Ecto neural progenitor cell (in vitro differentiated cells): Measurements from ENCODE around the gene MLLT6.

Source experiments
- DNase-seq: peaks from one replicate; pipeline ENCODE4 v3.0.0-alpha.2; 2018; ENCODE audit warnings: low spot score

MLLT6 gene

GRCh38 chr17:38704606-38705522 lies at the start of gene MLLT6:
TSS of gene MLLT6 (plus strand) at chr17:38705273. CDS start at chr17:38705633, 360 bp downstream.
- peak; percentile 87 for DNase-seq

- no peak for DNase-seq
Observed at GRCh38 chr17:38656959-38657823, 47.9 kb upstream of the MLLT6 start.

GRCh38 chr17:38657824-38658740 lies 47.0 kb upstream of the MLLT6 start:
- DNase-seq: no peak

DNA sequence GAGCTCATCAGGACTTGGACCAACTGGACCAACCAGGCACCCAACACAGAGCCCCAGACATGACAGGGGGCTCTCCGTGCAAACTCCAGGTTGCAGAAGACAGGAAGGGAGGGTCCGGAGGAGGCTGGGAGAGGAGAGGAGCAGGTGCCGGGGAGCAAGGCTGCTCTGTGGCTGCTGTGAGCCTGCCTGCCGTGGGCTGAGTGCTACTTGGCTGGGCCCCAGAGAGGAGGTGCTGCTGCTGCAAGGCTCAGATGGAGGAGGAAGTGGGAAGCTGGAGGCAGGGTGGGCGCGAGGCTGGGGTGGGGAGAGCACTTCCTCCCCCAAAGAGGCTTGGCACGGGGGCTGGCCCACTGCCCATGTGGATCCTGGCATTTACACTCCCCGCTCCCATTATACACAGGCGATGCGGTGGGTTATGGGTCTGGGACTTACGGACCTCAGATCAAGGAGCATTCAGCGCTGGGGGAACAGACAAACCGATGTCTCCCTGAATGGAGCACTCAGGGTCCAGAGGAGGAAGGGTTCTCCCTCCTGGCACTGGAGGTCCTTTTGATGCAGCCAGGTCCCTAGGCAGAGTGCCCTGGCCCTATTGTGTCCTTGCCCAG lies 46.2 kb upstream of the MLLT6 start:
- DNase-seq: no peak

DNA sequence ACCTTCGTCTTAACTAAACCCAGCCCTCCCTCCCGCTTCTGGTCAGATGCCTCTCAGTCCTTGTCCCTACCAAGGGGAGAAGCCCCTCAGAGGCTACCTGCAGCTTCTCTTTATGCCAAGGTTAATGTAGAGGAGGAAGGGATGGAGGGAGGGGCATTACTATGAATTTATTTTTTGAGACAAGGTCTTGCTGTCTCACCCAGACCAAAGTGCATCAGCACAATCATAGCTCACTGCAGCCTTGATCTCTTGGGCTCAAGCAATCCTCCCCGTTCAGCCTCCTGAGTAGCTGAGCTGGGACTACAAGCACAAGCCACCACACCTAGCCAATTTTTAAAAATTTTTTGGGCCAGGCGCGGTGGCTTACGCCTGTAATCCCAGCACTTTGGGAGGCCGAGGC lies 45.7 kb upstream of the MLLT6 start:
- DNase-seq: no peak

GRCh38 chr17:38660097-38661025 lies 44.7 kb upstream of the MLLT6 start:
- DNase-seq: no peak

DNA sequence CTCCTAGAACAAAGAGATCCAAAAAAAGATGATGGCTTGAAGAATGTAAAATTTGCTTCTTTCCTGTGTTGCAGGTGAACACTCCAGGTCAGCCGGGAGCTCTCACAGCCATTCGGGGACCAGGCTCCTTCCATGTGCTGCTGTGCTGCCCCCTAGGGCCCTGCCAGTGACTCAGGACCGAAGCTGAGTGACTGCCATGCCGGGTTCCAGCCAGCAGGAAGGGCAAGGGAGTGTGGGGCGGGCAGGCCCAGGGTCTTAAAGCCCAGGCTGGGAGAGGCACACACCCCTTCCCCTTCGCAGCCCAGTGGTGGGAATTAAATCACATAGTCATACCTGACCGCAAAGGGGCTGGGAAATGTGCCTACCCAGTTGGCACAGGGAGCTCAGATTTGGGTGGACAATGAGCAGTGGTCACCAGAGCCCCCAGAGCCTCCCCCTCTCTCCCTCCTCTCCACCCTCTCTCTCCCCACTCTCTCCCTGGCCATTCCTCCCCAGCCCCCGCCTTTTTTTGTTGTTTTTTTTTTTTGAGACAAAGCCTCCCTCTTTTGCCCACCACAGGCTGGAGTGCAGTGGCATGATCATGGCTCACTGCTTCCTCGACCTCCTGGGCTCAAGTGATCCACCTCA lies 41.8 kb upstream of the MLLT6 start:
- DNase-seq: peak; percentile 96

DNA sequence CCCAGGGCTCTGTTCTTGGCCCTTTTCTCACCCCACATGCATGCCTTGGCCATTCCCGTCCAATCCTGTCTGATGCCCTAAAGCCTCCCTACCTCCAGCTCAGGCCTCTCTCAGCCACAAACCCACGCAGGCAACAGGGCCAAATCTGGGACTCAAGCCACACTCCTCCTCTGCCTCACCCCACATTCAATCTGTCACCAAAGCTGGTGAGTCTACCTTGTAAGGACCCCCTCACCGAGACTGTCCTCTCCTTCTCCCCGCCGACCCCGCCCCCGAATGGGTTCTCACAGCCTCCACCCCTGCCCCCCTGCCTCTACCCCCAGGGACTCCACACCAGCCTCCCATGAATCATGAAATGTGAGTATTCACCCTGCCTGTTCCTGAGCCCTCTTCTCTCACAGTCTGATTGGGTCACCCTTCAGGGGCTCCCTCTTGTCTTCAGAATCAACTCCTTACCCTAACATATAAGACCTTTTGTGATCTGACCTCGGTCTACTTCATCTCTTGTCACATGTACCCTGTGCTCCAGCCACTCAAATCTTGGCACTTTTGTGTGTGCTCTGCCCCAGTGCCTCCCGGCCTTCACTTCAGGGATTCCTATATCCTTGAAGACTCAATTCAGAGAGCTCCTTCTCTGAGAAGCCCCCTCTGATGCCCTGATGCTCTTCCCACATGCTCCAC lies 41.0 kb upstream of the MLLT6 start:
- no peak for DNase-seq

DNA sequence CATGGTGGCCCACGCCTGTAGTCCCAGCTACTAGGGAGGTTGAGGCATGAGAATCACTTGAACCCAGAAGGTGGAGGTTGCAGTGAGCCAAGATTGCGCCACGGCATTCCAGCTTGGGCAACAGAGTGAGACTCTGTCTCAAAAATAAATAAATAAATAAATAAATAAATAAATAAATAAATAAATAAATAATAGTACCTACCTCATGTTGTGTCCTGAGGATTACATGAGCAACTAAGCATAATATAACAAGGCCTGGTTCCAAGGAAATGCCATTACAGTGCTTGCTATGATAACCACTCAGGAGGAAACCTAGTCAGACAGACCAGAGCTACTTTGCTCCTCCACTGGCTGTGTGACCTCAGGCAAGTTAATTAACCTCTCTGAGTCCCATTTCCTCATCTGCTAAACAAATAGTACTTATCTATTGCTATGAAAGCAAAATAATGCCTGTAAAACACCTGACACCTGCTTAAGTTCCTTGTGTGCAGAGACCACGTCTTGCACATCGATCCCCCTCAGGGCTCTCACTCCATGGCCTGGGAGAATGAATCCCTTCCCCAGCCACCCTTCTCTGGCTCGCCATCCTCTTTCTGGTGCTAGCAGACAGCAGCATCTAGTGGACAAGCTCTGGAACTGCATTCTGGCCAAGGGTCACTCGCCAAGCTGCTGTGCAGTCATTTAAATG lies 37.8 kb upstream of the MLLT6 start:
- peak; percentile 90 for DNase-seq

DNA sequence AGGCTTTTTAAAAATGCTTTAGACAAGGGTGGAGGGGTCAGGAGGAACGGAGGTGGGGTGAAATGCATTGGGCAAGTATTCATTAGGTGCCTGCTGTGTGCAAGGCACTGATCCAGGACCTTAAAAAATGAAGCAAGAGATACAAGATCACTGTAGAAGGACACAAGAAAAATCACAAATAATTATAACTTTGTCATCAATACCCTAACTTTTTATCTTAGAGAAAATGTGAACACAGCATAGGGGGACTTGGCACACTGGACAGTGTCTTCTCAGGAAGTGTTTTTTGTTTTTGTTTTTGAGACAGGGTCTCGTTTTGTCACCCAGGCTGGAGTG lies 37.3 kb upstream of the MLLT6 start:
- DNase-seq: no peak

- no peak for DNase-seq
Observed at GRCh38 chr17:38669520-38669919, 35.6 kb upstream of the MLLT6 start.

- DNase-seq: peak; percentile 75
Observed at GRCh38 chr17:38671939-38672720, 32.9 kb upstream of the MLLT6 start.

DNA sequence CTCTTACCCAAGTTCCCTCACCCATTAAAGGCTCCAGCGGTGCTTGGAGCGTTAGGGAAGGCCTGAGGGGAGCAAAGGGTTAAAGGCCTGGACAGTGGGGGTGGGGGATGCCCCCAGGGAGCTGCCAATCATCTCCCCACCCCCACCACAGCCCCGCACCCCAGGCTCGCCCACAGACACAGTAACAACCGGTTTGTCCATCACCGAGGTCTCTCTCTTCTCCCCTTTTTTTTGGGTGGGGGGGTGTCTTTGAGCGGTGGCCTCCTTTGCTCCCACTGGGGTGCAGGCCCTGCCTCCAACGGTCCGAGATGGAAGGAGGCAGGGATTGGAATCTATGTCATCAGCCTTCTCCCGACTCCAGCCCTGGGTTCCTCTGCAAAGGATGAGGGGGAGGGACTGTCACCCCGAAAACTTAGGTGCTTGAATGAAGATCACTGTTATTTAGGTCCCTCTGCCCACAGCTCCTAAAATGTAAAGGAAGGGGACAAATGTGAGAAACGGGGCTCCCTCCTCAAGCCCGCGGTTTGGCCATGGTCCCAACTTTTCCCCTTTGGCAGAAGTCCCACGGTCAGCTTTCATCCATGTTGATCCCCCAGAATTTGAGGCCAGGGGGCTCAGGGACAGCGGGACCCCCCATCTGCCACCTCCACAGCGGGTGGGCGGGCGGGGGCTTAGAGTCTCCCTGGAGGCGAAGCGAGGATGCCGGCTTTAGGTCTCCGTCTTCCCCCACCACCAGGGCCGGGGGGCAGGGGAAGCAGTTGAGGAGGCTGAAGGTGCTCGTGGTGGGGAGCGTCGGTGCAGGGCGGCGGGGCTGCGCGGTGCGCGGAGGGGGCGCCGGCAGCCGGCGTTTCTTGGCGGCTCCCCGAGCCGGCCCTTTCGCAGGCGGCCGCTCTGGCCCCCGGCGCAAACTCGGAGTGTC lies 32.0 kb upstream of the MLLT6 start:
- DNase-seq: peak; percentile 64

DNA sequence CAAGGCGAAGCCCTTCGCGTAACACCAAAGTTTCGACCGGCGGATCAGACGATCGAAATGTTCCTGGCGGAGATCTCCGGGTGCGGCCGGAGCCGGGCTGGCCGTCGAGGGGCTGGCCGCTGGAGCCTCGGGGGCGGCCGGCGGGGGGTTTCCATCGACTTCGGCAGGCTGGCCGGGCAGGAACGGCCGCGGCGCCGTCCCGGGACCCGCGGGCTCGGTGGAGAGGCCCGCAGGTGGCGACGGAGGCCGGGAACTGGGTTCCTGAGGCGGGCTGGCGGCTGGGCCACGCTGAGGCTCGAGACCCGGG lies 31.4 kb upstream of the MLLT6 start:
- DNase-seq: peak; percentile 73

DNA sequence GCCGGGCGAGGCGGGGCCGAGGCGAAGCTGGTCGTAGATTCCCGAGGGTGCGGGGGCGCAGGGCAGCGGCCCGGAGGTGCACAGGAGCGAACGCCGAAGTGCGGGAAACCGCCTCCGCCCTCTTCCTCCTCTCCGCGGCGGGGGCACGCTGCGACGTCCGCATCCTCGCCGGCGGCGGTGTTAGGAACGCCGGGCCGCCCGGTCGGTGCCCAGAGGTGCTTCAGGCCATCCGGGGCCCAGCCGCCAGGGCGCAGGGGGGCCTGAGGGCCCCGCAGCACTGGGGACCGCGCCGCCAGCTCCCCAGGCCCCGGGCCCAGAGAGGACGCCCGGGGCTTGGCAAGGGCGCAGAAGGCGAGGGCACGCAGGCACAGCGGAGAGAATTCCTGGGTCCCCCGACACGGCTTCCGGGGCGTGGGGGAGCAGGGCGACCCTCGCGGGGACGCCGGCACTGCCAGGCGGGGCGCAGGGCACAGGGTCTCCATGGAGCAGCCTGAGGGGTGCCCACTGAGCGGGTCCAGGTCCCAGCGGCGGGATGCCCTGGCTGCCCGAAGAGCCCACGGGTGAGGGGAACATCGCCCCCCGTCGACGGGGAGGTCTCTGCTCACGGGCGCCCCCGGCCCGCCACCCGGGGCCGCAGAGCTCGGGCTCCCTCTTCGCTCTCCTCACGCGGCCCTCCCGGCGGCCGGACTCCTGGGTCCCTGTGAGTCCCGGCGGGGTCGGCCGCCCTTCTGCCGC lies 30.9 kb upstream of the MLLT6 start:
- DNase-seq: peak; percentile 72
